Ramos (cell line): Measurements from ENCODE around the gene RBM23.
"Not testable (repeated sequence)": the region's sequence is repeated elsewhere in the genome, so short reads cannot be mapped to it uniquely, and the experiment has no call there.

Source experiments
- in situ Hi-C: fragments of 300-500 bp; cut with MboI; formaldehyde crosslinking; loops from one replicate; pipeline ENCODE4 v1.14.3; 2022; ENCODE audit warnings: low sequenced_read_pairs; ENCODE audit not compliant: unreplicated experiment

Gene RBM23

DNA sequence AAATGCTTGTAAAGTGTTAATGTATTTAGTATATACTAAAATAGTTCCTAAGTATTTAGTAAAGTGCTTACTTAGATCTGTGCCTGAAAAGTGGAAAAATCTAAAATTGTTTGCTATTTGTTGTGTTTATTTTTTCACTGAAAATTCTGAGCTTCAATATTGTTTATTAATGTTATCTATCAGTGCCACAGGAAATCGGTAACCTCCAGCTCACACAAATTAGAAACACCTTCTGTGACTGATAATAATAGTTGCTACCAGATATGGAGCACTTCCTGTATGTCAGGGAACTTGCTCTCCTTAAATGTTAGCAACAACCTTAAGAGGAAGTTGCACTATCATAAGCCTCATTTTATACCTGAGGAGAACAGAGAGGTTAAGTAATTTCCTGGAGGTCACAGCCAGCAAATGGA lies 48.1 kb downstream of the RBM23 start:
- in situ Hi-C loops: no loop called here

DNA sequence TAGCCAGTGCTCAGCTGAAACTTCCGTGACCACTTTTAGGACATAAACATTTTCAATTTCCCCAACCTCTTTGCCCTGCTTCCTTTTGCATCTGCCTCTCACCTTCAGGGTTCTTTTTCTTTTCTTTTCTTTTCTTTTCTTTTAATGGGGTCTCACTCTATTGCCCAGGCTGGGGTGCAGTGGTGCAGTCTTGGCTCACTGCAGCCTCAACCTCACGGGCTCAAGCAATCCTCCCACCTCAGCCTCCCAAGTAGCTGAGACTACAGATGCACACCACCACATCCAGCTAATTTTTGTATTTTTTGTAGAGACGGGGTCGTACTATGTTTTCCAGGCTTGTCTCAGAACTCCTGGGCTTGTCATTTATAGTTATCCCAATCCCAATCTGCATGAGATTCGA lies 52.1 kb downstream of the RBM23 start:
- in situ Hi-C loops: no loop called here

DNA sequence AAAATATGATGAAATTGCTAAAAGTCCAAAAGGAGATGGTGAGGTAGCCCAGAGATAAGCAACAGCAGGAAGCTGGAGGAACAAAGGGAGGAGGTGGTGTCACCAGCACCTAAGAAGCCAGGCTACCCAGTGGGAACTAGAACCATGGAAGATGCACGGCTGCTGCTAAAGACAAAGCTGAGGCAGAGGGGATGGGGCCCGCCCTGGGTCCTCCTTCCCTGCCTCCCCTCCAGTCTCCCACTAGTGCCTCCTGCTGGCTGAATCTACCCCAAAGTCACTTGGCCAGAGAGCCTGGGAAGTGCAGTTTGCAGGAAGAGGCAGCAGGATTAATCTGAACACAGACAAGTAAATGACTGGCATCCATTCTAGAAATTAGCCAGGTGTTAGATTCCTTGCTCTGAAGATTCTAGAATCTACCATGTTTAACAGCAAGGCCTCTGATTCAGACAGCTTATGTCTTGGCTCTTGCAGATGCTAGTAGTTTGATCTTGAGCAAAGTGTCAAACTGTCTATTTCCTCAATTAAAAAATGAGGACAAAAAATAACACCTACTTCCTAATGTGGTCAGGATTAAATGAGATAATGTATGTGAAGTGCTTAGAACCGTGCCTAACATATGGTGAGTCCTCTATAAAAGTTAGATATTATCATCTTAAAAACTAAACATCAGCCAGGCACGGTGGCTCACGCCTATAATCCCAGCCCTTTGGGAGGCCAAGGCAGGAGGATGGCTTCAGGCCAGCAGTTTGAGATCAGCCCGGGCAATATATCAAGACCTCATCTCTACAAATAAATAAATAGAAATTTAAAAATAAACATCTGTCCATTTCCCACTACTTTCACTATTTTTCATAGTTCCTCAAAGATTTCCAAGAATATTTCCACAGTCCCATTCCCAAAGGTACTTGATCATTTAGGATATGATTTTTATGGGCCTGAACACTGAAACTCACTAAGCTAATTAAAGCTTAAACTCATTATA lies 53.2 kb downstream of the RBM23 start:
- in situ Hi-C loops: no loop called here

- in situ Hi-C loops: no loop called here
Observed at GRCh38 chr14:22864979-22865378, 54.0 kb downstream of the RBM23 start.

GRCh38 chr14:22861651-22862050 lies 57.3 kb downstream of the RBM23 start:
- in situ Hi-C loops: no loop called here

GRCh38 chr14:22860377-22860776 lies 58.6 kb downstream of the RBM23 start:
- in situ Hi-C loops: not testable (repeated sequence)

- in situ Hi-C loops: loop anchor here (5.0 kb wide), 1 partner anchor 279 kb away; no protein-coding TSS in a partner anchor
Observed at GRCh38 chr14:22856428-22856827, 62.5 kb downstream of the RBM23 start.

DNA sequence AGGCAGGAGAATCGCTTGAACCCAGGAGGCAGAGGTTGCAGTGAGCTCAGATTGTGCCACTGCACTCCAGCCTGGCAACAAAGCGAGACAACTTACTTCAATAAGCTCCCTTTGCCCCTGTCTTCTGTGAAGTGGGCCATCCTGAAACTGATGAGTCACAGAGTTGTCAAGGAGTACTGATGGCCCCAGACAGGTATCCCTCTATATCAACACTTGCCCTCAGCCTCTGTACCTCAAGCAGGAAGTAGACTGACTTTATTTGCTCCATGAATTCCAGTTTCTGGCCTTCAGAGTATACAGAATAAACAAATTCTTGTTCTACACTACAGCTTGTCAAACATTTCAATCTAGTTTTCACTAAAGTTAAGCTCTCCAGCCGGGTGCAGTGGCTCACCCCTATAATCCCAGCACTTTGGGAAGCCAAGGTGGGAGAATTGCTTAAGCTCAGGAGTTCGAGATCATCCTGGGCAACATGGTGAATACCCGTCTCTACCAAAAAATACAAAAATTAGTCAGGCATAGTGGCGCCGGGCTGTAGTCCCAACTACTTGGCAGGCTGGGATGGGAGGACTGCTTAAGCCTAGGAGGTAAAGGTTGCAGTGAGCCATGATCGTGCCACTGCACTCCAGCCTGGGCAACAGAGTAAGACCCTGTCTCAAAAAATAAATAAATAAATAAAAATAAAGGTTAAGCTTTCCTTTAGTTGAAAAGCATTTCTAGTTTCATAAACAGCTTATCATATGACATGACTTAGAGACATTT lies 63.8 kb downstream of the RBM23 start:
- in situ Hi-C loops: loop anchor here (5.0 kb wide), 1 partner anchor 278 kb away; no protein-coding TSS in a partner anchor

DNA sequence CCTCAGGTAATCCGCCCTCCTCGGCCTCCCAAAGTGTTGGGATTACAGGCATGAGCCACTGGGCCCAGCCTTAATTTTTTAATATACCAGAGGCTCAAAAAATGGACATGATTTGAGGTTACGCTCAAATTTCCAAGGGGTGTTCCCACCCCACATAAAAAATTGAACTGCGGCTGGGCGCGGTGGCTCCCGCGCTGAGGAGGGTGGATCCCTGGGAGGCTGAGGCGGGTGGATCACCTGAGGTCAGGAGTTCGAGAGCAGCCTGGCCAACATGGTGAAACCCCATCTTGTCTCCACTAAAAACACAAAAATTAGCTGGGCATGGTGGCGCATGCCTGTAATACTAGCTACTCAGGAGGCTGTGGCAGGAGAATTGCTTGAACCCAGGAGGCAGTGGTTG lies 64.7 kb downstream of the RBM23 start:
- in situ Hi-C loops: not testable (repeated sequence)

GRCh38 chr14:22852940-22853767 lies 65.8 kb downstream of the RBM23 start:
- in situ Hi-C loops: no loop called here

DNA sequence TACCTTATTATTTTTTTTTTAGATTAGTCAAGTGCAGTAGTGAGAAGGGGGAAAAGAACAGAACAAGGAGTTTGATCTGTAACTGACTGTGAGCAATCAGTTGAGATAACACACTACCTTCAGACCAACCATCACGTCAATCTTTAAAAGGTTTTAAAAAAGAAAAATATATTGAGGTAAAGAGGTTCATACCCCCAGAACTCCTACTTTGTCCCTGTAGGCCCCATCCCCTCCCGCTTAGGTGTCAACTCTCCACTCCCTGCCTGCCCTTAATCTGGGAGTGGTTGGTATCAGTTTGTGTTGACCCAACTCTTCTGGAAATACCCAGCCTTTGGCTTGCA lies 66.4 kb downstream of the RBM23 start:
- in situ Hi-C loops: no loop called here

DNA sequence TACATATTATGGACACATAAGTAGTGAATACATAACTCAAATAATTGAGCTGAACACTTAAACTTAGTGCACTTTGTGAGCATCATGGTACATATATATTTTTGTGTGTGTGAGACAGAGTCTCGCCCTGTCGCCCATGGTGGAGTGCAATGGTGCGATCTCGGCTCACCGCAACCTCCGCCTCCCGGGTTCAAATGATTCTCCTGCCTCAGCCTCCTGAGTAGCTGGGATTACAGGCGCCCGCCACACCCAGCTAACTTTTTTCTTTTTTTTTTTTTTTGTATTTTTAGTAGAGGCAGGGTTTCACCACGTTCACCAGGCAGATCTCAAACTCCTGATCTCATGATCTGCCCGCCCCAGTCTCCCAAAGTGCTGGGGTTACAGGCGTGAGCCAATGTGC lies 66.8 kb downstream of the RBM23 start:
- in situ Hi-C loops: not testable (repeated sequence)

- in situ Hi-C loops: no loop called here
Observed at GRCh38 chr14:22850944-22851764, 67.8 kb downstream of the RBM23 start.

DNA sequence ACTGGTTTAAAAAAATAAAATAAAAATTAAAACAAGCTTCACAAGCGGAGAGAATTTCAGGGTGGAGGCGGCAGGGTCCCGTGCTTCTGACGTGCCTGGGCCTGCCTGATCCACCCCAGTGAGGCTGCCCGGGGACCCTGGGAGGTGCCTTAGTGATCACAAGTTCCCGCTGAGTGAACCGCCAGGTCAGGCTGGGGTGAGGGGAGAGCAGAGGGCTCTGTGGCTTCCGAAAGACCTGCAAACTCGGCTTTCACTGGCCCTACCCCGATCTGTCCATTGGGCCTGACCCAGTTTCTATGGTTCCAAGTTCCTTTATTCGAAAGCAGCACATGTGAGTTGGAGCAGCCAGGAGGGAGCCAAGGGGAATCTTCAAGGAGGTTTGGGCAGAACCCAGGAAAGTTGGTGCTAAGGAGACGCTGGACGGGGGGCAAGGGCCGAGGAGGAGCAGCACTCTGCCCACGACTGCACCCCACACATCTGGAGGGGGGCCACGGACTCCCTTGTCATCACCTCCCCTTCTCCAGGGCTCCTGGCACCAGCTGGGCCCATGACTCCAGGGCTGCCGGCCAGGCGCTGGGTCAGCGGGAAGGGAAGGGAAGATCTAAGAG lies 69.6 kb downstream of the RBM23 start:
- in situ Hi-C loops: loop anchor here (5.0 to 10.0 kb wide), 3 partner anchors 67 to 465 kb away; no protein-coding TSS in a partner anchor

DNA sequence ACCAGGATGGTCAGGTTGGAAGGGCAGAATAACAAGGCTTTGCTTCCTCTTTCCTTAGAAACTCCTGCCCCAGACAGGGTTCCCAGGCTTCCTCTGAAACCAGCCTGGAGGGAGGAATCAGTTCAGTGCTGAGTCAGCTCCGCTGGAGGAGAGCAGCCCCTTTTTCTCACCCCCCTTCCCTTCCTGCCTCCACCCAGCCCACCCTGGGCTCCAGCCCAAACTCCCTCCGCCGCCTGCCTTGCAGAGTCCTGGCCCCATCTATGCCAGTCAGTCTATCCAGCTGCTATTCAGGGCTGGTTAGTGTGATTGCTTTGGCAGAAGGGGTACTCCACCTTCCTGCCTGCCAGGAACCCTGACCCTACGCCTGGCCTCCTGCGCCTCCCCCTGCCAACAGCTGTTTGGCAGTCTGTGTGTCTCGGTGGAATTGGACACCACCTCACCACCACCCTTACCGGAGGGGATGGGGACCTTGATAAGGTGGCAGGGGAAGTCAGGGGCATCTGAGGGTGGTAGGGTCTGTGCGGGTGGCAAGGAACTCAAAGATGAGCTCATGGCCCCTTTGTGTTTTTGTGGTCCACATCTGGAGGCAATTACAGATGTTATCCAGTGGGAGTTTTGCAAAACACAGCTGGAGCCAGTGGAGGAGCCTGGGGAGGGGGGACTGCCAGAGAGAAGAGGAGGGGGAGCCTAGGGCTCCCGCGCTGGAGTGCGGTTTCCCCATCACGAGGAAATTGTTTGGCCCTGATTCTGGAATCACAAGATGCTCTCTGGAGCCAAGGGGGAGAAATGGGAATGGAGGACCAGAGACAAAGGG lies 70.4 kb downstream of the RBM23 start:
- in situ Hi-C loops: loop anchor here (5.0 to 10.0 kb wide), 3 partner anchors 66 to 464 kb away; no protein-coding TSS in a partner anchor

- in situ Hi-C loops: loop anchor here (5.0 to 10.0 kb wide), 3 partner anchors 66 to 463 kb away; no protein-coding TSS in a partner anchor
Observed at GRCh38 chr14:22847661-22848341, 71.1 kb downstream of the RBM23 start.

GRCh38 chr14:22846811-22847307 lies 72.1 kb downstream of the RBM23 start:
- in situ Hi-C loops: loop anchor here (5.0 to 10.0 kb wide), 3 partner anchors 65 to 462 kb away; no protein-coding TSS in a partner anchor
